ENCODE measurements around the gene PMM2.

PMM2 gene

GRCh38 chr16:8788578-8789172 is 9.0 kb upstream of the PMM2 start:
- CTCF ChIA-PET: no interaction called here
- no peak for DNase-seq (ENCODE audit: extremely low spot score)
- POLR2A ChIA-PET: interaction anchor here (1.1 kb wide), 1 partner anchor 8 kb away, joined by 4 read pairs; the partner anchor contains the start of genes PMM2 and TMEM186
- no peak for TF ChIP-seq SUZ12 (IDR thresholded peaks at IDR 0.05)

- POLR2A ChIA-PET: no interaction called here
- CTCF ChIA-PET: no interaction called here
- DNase-seq (ENCODE audit: extremely low spot score): peak; percentile 36
- TF ChIP-seq FOXK2 (IDR thresholded peaks at IDR 0.05): no peak
- TF ChIP-seq LEF1 (IDR thresholded peaks at IDR 0.05; ENCODE audit: borderline replicate concordance): no peak
- TF ChIP-seq SP1 (IDR thresholded peaks at IDR 0.05): no peak
- TF ChIP-seq PKNOX1 (IDR thresholded peaks at IDR 0.05): no peak
- TF ChIP-seq FOXM1 (IDR thresholded peaks at IDR 0.05; ENCODE audit: borderline replicate concordance): no peak
- TF ChIP-seq ELF4 (IDR thresholded peaks at IDR 0.05): no peak
- TF ChIP-seq TARDBP (IDR thresholded peaks at IDR 0.05): no peak
- TF ChIP-seq ARNT (IDR thresholded peaks at IDR 0.05): no peak
- TF ChIP-seq SUZ12 (IDR thresholded peaks at IDR 0.05): no peak
- no peak for TF ChIP-seq CTBP1 (IDR thresholded peaks at IDR 0.05; ENCODE audit: borderline replicate concordance)
Observed at GRCh38 chr16:8795091-8795490, 2.5 kb upstream of the PMM2 start.

GRCh38 chr16:8795818-8796217 is 1.8 kb upstream of the PMM2 start:
- POLR2A ChIA-PET: interaction anchor here (1.2 to 1.3 kb wide), 2 partner anchors 10 to 173 kb away, joined by 3 to 5 read pairs; no protein-coding TSS in a partner anchor
- DNase-seq (ENCODE audit: extremely low spot score): no peak
- TF ChIP-seq ARNT (IDR thresholded peaks at IDR 0.05) (no peak), LEF1 (IDR thresholded peaks at IDR 0.05; ENCODE audit: borderline replicate concordance) (no peak), ELF4 (IDR thresholded peaks at IDR 0.05) (no peak), TARDBP (IDR thresholded peaks at IDR 0.05) (no peak), PKNOX1 (IDR thresholded peaks at IDR 0.05) (no peak), ZNF384 (IDR thresholded peaks at IDR 0.05) (no peak), BHLHE40 (IDR thresholded peaks at IDR 0.05; ENCODE audit: borderline replicate concordance) (no peak), SUZ12 (IDR thresholded peaks at IDR 0.05) (no peak), FOXK2 (IDR thresholded peaks at IDR 0.05) (no peak), SP1 (IDR thresholded peaks at IDR 0.05) (no peak), NFRKB (IDR thresholded peaks at IDR 0.05) (no peak), CTBP1 (IDR thresholded peaks at IDR 0.05; ENCODE audit: borderline replicate concordance) (no peak), FOXA1 (IDR thresholded peaks at IDR 0.05) (no peak), L3MBTL2 (conservative IDR thresholded peaks at IDR 0.05) (no peak), HDGF (IDR thresholded peaks at IDR 0.05; ENCODE audit: borderline replicate concordance) (no peak), FOXM1 (IDR thresholded peaks at IDR 0.05; ENCODE audit: borderline replicate concordance) (no peak)
- CTCF ChIA-PET: no interaction called here

GRCh38 chr16:8796469-8797363 is 923 bp upstream of the PMM2 start:
- TF ChIP-seq TARDBP (IDR thresholded peaks at IDR 0.05) (no peak), L3MBTL2 (conservative IDR thresholded peaks at IDR 0.05) (no peak), PKNOX1 (IDR thresholded peaks at IDR 0.05) (no peak), FOXM1 (IDR thresholded peaks at IDR 0.05; ENCODE audit: borderline replicate concordance) (no peak), ELF4 (IDR thresholded peaks at IDR 0.05) (no peak), SUZ12 (IDR thresholded peaks at IDR 0.05) (no peak), LEF1 (IDR thresholded peaks at IDR 0.05; ENCODE audit: borderline replicate concordance) (no peak), FOXK2 (IDR thresholded peaks at IDR 0.05) (no peak), CTBP1 (IDR thresholded peaks at IDR 0.05; ENCODE audit: borderline replicate concordance) (no peak), FOXA1 (IDR thresholded peaks at IDR 0.05) (no peak), NFRKB (IDR thresholded peaks at IDR 0.05) (no peak), BHLHE40 (IDR thresholded peaks at IDR 0.05; ENCODE audit: borderline replicate concordance) (no peak), ZNF384 (IDR thresholded peaks at IDR 0.05) (no peak), ARNT (IDR thresholded peaks at IDR 0.05) (no peak), HDGF (IDR thresholded peaks at IDR 0.05; ENCODE audit: borderline replicate concordance) (no peak), SP1 (IDR thresholded peaks at IDR 0.05) (no peak)
- POLR2A ChIA-PET: interaction anchor here (0.8 to 1.5 kb wide), 5 partner anchors 9 to 174 kb away, joined by 3 to 5 read pairs (median 3); partner anchors contain the start of gene CARHSP1
- CTCF ChIA-PET: no interaction called here
- DNase-seq (ENCODE audit: extremely low spot score): no peak

GRCh38 chr16:8798174-8798527 is 512 bp downstream of the PMM2 start:
- no peak for TF ChIP-seq HDGF (IDR thresholded peaks at IDR 0.05; ENCODE audit: borderline replicate concordance)
- TF ChIP-seq TARDBP (IDR thresholded peaks at IDR 0.05): no peak
- TF ChIP-seq L3MBTL2 (conservative IDR thresholded peaks at IDR 0.05): no peak
- TF ChIP-seq CTBP1 (IDR thresholded peaks at IDR 0.05; ENCODE audit: borderline replicate concordance): no peak
- no peak for TF ChIP-seq FOXA1 (IDR thresholded peaks at IDR 0.05)
- TF ChIP-seq ELF4 (IDR thresholded peaks at IDR 0.05): no peak
- no peak for TF ChIP-seq FOXK2 (IDR thresholded peaks at IDR 0.05)
- no peak for TF ChIP-seq LEF1 (IDR thresholded peaks at IDR 0.05; ENCODE audit: borderline replicate concordance)
- no peak for TF ChIP-seq ARNT (IDR thresholded peaks at IDR 0.05)
- no peak for TF ChIP-seq SP1 (IDR thresholded peaks at IDR 0.05)
- no peak for TF ChIP-seq SUZ12 (IDR thresholded peaks at IDR 0.05)
- TF ChIP-seq BHLHE40 (IDR thresholded peaks at IDR 0.05; ENCODE audit: borderline replicate concordance): no peak
- CTCF ChIA-PET: no interaction called here
- POLR2A ChIA-PET: no interaction called here
- no peak for DNase-seq (ENCODE audit: extremely low spot score)
